ENCODE data around the gene TMEM192. TPM values are rescaled to one million over a fixed set of nuclear protein-coding genes. Genes with fewer than 3 reads are reported as not detected.

TMEM192 gene
- total and polyA plus RNA-seq, 2 of the 4 experiments (the other 2 are of a cell fraction): 7.7 to 17.2 TPM

DNA sequence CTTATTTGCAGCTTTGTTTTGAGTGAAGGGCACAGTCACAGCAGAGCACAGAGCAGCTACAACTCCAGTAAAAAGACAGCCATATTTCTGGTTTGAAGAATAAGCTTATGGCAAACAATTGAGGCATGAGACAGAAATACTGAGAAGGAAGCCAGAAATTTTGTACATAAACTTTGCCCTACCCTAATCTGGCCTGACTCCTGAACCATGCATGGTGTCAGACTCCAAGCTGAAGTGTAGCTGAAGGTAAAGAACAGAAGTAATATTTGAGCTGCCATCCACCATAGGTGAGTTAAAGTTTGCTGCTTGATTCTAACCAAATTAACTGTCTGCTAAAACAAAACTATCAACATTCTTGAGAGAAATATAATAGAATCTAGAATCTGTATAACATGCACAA, 24.5 kb upstream of the TMEM192 start:
- no peak overlapping the region for H3K18ac ChIP-seq (ENCODE audit: low read depth, low read length)
- no peak overlapping the region for H3K14ac ChIP-seq (replicated peaks; ENCODE audit: low read depth, low read length)
- H4K5ac ChIP-seq (ENCODE audit: low read depth, low read length): no peak overlapping the region
- H2AFZ ChIP-seq (replicated peaks; ENCODE audit: low read length, poor library complexity): no peak overlapping the region
- H4K8ac ChIP-seq (ENCODE audit: low read depth in 2 of 2, low read length in 2 of 2): no peak overlapping the region
- no peak overlapping the region for H3K9ac ChIP-seq (ENCODE audit: low read depth, low read length)
- no TSS peak for BruUV-seq (replicated peaks)
- H4K20me1 ChIP-seq (ENCODE audit: insufficient read depth, low read length): no peaks in the 10 kb centered on the region
- no peaks in the 10 kb centered on the region for H3K4me1 ChIP-seq (ENCODE audit: control insufficient read depth, insufficient read depth, low read length)
- no peaks in the 10 kb centered on the region for H3K9me3 ChIP-seq (ENCODE audit: control insufficient read depth, insufficient read depth, low read length)
- POLR2A ChIA-PET (ENCODE audit: unreplicated experiment): no interaction called here
- H3K4ac ChIP-seq (ENCODE audit: low read depth, low read length): no peak overlapping the region
- H2BK120ac ChIP-seq (ENCODE audit: low read depth, low read length): no peak overlapping the region
- H2AK9ac ChIP-seq (replicated peaks; ENCODE audit: low read depth, low read length, poor library complexity): no peak overlapping the region
- dilution Hi-C loops (cut with HindIII; ENCODE audit: low sequenced_read_pairs, unreplicated experiment): loop anchor here (25.0 kb wide), 1 partner anchor 325 kb away; no protein-coding TSS in a partner anchor
- H3K27me3 ChIP-seq (ENCODE audit: control insufficient read depth, insufficient read depth, low read length): no peaks in the 10 kb centered on the region; the same call in 1 of the 2 replicates
- intact Hi-C loops (cut with micrococcal nuclease): no loop called here
- CTCF ChIA-PET: no interaction called here
- DNase-seq (no peak), ATAC-seq (ENCODE audit: low read depth) (no peak)
- H3K36me3 ChIP-seq (ENCODE audit: control insufficient read depth, insufficient read depth, low read length): no peaks in the 10 kb centered on the region
- no peak overlapping the region for H3K23ac ChIP-seq (ENCODE audit: low read depth, low read length)
- no peak overlapping the region for H3K27ac ChIP-seq (ENCODE audit: insufficient read depth, low read length)
- in situ Hi-C loops (cut with MboI; ENCODE audit: low sequenced_read_pairs): loop anchor here (10.0 to 25.0 kb wide), 2 partner anchors 218 to 950 kb away; no protein-coding TSS in a partner anchor
- no peak overlapping the region for H3K4me3 ChIP-seq (ENCODE audit: insufficient read depth, low read depth, low read length)
- H3K9me1 ChIP-seq (ENCODE audit: insufficient read depth, low read length): no peaks in the 10 kb centered on the region
- no peak overlapping the region for H2AK5ac ChIP-seq (ENCODE audit: low read depth, low read length)
- no peak overlapping the region for H3K56ac ChIP-seq (ENCODE audit: extremely low read depth, insufficient read depth, low read length)
- no peak overlapping the region for H2BK15ac ChIP-seq (ENCODE audit: low read depth, low read length)
- H3K4me2 ChIP-seq (ENCODE audit: low read depth, low read length): no peak overlapping the region
- no peaks in the 10 kb centered on the region for H3K79me1 ChIP-seq (ENCODE audit: low read depth in 1 of 2, low read length in 2 of 2)
- no peak overlapping the region for H2BK5ac ChIP-seq (ENCODE audit: low read depth, low read length, poor library complexity, severe bottlenecking)
- no peak for TF ChIP-seq CHD1 (IDR thresholded peaks at IDR 0.05; ENCODE audit: low read depth, low read length)
- TF ChIP-seq, protein P1, sequence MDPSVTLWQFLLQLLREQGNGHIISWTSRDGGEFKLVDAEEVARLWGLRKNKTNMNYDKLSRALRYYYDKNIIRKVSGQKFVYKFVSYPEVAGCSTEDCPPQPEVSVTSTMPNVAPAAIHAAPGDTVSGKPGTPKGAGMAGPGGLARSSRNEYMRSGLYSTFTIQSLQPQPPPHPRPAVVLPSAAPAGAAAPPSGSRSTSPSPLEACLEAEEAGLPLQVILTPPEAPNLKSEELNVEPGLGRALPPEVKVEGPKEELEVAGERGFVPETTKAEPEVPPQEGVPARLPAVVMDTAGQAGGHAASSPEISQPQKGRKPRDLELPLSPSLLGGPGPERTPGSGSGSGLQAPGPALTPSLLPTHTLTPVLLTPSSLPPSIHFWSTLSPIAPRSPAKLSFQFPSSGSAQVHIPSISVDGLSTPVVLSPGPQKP (IDR thresholded peaks at IDR 0.05; ENCODE audit: borderline replicate concordance, low read depth, low read length): no peak
- no peak for TF ChIP-seq SMC3 (IDR thresholded peaks at IDR 0.05; ENCODE audit: low read depth, low read length)
- TF ChIP-seq MXI1 (IDR thresholded peaks at IDR 0.05; ENCODE audit: borderline replicate concordance, low read depth, low read length): no peak
- TF ChIP-seq RAD21 (IDR thresholded peaks at IDR 0.05; ENCODE audit: low read length): no peak
- no peak for TF ChIP-seq MAFK (IDR thresholded peaks at IDR 0.05; ENCODE audit: low read depth, low read length)
- H2BK20ac ChIP-seq (ENCODE audit: low read depth, low read length): no peak overlapping the region
- H4K91ac ChIP-seq (ENCODE audit: insufficient read depth, low read depth, low read length): no peak overlapping the region

Measured in IMR-90 (cell line).